ENCODE results near the gene CDK18.

- TF ChIP-seq CHD2 (IDR thresholded peaks at IDR 0.05; ENCODE audit: low read length) (no peak), POLR2AphosphoS5 (IDR thresholded peaks at IDR 0.05; ENCODE audit: low read depth, low read length) (no peak), CREB1 (IDR thresholded peaks at IDR 0.05) (no peak), FOSL1 (IDR thresholded peaks at IDR 0.05; ENCODE audit: insufficient read depth, low read depth, low read length) (no peak), TBP (IDR thresholded peaks at IDR 0.05; ENCODE audit: low read depth, low read length) (no peak)
Measured at GRCh38 chr1:205522692-205523091, 18.2 kb downstream of the CDK18 start.
